ENCODE results near the gene HOXB4.

Gene HOXB4

GRCh38 chr17:48548523-48549280, 29.4 kb downstream of the HOXB4 start:
- Histone ChIP-seq H3K27ac (ENCODE audit: low read length) (no peak overlapping the region), H3K9me3 (ENCODE audit: control insufficient read depth, low read depth, low read length) (no peaks in the 10 kb centered on the region), H3K9ac (ENCODE audit: low read length) (no peak overlapping the region), H3K4me1 (ENCODE audit: control insufficient read depth, low read depth, low read length) (peaks cover 16% of the 10 kb centered on the region), H3K27me3 (ENCODE audit: control insufficient read depth, insufficient read depth, low read length) (peaks cover 100% of the 10 kb centered on the region), H3K4me3 (ENCODE audit: low read length) (no peak overlapping the region), H3K36me3 (ENCODE audit: control insufficient read depth, low read depth, low read length) (no peaks in the 10 kb centered on the region)

GRCh38 chr17:48547808-48548522, 30.2 kb downstream of the HOXB4 start:
- no peaks in the 10 kb centered on the region for H3K9me3 ChIP-seq (ENCODE audit: control insufficient read depth, low read depth, low read length)
- no peak overlapping the region for H3K4me3 ChIP-seq (ENCODE audit: low read length)
- peaks cover 16% of the 10 kb centered on the region for H3K4me1 ChIP-seq (ENCODE audit: control insufficient read depth, low read depth, low read length)
- peaks cover 100% of the 10 kb centered on the region for H3K27me3 ChIP-seq (ENCODE audit: control insufficient read depth, insufficient read depth, low read length)
- no peak overlapping the region for H3K27ac ChIP-seq (ENCODE audit: low read length)
- no peaks in the 10 kb centered on the region for H3K36me3 ChIP-seq (ENCODE audit: control insufficient read depth, low read depth, low read length)
- no peak overlapping the region for H3K9ac ChIP-seq (ENCODE audit: low read length)

- no peaks in the 10 kb centered on the region for H3K36me3 ChIP-seq (ENCODE audit: control insufficient read depth, low read depth, low read length)
- H3K27me3 ChIP-seq (ENCODE audit: control insufficient read depth, insufficient read depth, low read length), result peaks cover 100% of the 10 kb centered on the region
- H3K4me1 ChIP-seq (ENCODE audit: control insufficient read depth, low read depth, low read length), result peaks cover 19% of the 10 kb centered on the region
- H3K9ac ChIP-seq (ENCODE audit: low read length), result no peak overlapping the region
- H3K4me3 ChIP-seq (ENCODE audit: low read length), result peak overlapping the region; percentile 7
- no peaks in the 10 kb centered on the region for H3K9me3 ChIP-seq (ENCODE audit: control insufficient read depth, low read depth, low read length)
- H3K27ac ChIP-seq (ENCODE audit: low read length), result no peak overlapping the region
Measured at GRCh38 chr17:48546924-48547807, 31.0 kb downstream of the HOXB4 start.

- no peaks in the 10 kb centered on the region for H3K9me3 ChIP-seq (ENCODE audit: control insufficient read depth, low read depth, low read length)
- H3K4me1 ChIP-seq (ENCODE audit: control insufficient read depth, low read depth, low read length), result peaks cover 19% of the 10 kb centered on the region
- peaks cover 100% of the 10 kb centered on the region for H3K27me3 ChIP-seq (ENCODE audit: control insufficient read depth, insufficient read depth, low read length)
- no peak overlapping the region for H3K9ac ChIP-seq (ENCODE audit: low read length)
- H3K4me3 ChIP-seq (ENCODE audit: low read length), result peak overlapping the region; percentile 7
- no peaks in the 10 kb centered on the region for H3K36me3 ChIP-seq (ENCODE audit: control insufficient read depth, low read depth, low read length)
- H3K27ac ChIP-seq (ENCODE audit: low read length), result no peak overlapping the region
Measured at GRCh38 chr17:48546137-48546923, 31.8 kb downstream of the HOXB4 start.

GRCh38 chr17:48545539-48545938, 32.6 kb downstream of the HOXB4 start:
- H3K27me3 ChIP-seq (ENCODE audit: control insufficient read depth, insufficient read depth, low read length), result peaks cover 100% of the 10 kb centered on the region
- peaks cover 23% of the 10 kb centered on the region for H3K4me1 ChIP-seq (ENCODE audit: control insufficient read depth, low read depth, low read length)
- H3K9me3 ChIP-seq (ENCODE audit: control insufficient read depth, low read depth, low read length), result no peaks in the 10 kb centered on the region
- H3K4me3 ChIP-seq (ENCODE audit: low read length), result no peak overlapping the region
- H3K27ac ChIP-seq (ENCODE audit: low read length), result no peak overlapping the region
- H3K9ac ChIP-seq (ENCODE audit: low read length), result no peak overlapping the region
- no peaks in the 10 kb centered on the region for H3K36me3 ChIP-seq (ENCODE audit: control insufficient read depth, low read depth, low read length)

- H3K27ac ChIP-seq (ENCODE audit: low read length), result no peak within 1 kb of the TSS
- H3K27me3 ChIP-seq (ENCODE audit: control insufficient read depth, insufficient read depth, low read length), result peaks cover 100% of the 10 kb centered on the region
- no peaks in the 10 kb centered on the region for H3K36me3 ChIP-seq (ENCODE audit: control insufficient read depth, low read depth, low read length)
- peaks cover 23% of the 10 kb centered on the region for H3K4me1 ChIP-seq (ENCODE audit: control insufficient read depth, low read depth, low read length)
- peak within 1 kb of the TSS; percentile 40 for H3K9ac ChIP-seq (ENCODE audit: low read length)
- peak within 1 kb of the TSS; percentile 33 for H3K4me3 ChIP-seq (ENCODE audit: low read length)
- H3K9me3 ChIP-seq (ENCODE audit: control insufficient read depth, low read depth, low read length), result no peaks in the 10 kb centered on the region
Measured at GRCh38 chr17:48545022-48545375, 33.2 kb downstream of the HOXB4 start, which contains the start of gene HOXB2. Gene HOXB2, minus strand, starts transcription at chr17:48545109. Its CDS starts 198 bp downstream, at chr17:48544911.

GRCh38 chr17:48544349-48545021, 33.7 kb downstream of the HOXB4 start:
- H3K4me3 ChIP-seq (ENCODE audit: low read length), result peak overlapping the region; percentile 33
- peaks cover 23% of the 10 kb centered on the region for H3K4me1 ChIP-seq (ENCODE audit: control insufficient read depth, low read depth, low read length)
- no peaks in the 10 kb centered on the region for H3K9me3 ChIP-seq (ENCODE audit: control insufficient read depth, low read depth, low read length)
- H3K27me3 ChIP-seq (ENCODE audit: control insufficient read depth, insufficient read depth, low read length), result peaks cover 100% of the 10 kb centered on the region
- H3K36me3 ChIP-seq (ENCODE audit: control insufficient read depth, low read depth, low read length), result no peaks in the 10 kb centered on the region
- H3K27ac ChIP-seq (ENCODE audit: low read length), result no peak overlapping the region
- H3K9ac ChIP-seq (ENCODE audit: low read length), result peak overlapping the region; percentile 40

GRCh38 chr17:48543854-48544348, 34.2 kb downstream of the HOXB4 start:
- Histone ChIP-seq H3K27ac (ENCODE audit: low read length) (no peak overlapping the region), H3K27me3 (ENCODE audit: control insufficient read depth, insufficient read depth, low read length) (peaks cover 100% of the 10 kb centered on the region), H3K9ac (ENCODE audit: low read length) (peak overlapping the region; percentile 40), H3K9me3 (ENCODE audit: control insufficient read depth, low read depth, low read length) (no peaks in the 10 kb centered on the region), H3K36me3 (ENCODE audit: control insufficient read depth, low read depth, low read length) (no peaks in the 10 kb centered on the region), H3K4me1 (ENCODE audit: control insufficient read depth, low read depth, low read length) (peaks cover 23% of the 10 kb centered on the region), H3K4me3 (ENCODE audit: low read length) (peak overlapping the region; percentile 43)

- Histone ChIP-seq H3K36me3 (ENCODE audit: control insufficient read depth, low read depth, low read length) (no peaks in the 10 kb centered on the region), H3K9me3 (ENCODE audit: control insufficient read depth, low read depth, low read length) (no peaks in the 10 kb centered on the region), H3K27ac (ENCODE audit: low read length) (no peak overlapping the region), H3K9ac (ENCODE audit: low read length) (peak overlapping the region; percentile 27), H3K4me1 (ENCODE audit: control insufficient read depth, low read depth, low read length) (peaks cover 18% of the 10 kb centered on the region), H3K27me3 (ENCODE audit: control insufficient read depth, insufficient read depth, low read length) (peaks cover 100% of the 10 kb centered on the region), H3K4me3 (ENCODE audit: low read length) (peak overlapping the region; percentile 43)
Measured at GRCh38 chr17:48543107-48543853, 34.9 kb downstream of the HOXB4 start.

- Histone ChIP-seq H3K4me1 (ENCODE audit: control insufficient read depth, low read depth, low read length) (peaks cover 18% of the 10 kb centered on the region), H3K4me3 (ENCODE audit: low read length) (peak overlapping the region; percentile 43), H3K27ac (ENCODE audit: low read length) (no peak overlapping the region), H3K36me3 (ENCODE audit: control insufficient read depth, low read depth, low read length) (no peaks in the 10 kb centered on the region), H3K9ac (ENCODE audit: low read length) (no peak overlapping the region), H3K27me3 (ENCODE audit: control insufficient read depth, insufficient read depth, low read length) (peaks cover 100% of the 10 kb centered on the region), H3K9me3 (ENCODE audit: control insufficient read depth, low read depth, low read length) (no peaks in the 10 kb centered on the region)
Measured at GRCh38 chr17:48542698-48543106, 35.4 kb downstream of the HOXB4 start.
